Activated T-helper 17 cell treated with anti-CD3 and anti-CD28 coated beads, Interleukin-2, amount 50 U/mL, for 72 hours (primary cell): ENCODE data around the gene DENND6B. TPM values are rescaled to one million over a fixed set of nuclear protein-coding genes. Genes with fewer than 3 reads are reported as not detected.

Experiments used
- ATAC-seq: fragments of 150-1000 bp; cut with Tn5 transposase; replicated peaks from 2 replicates; pipeline ENCODE4 v1.10.0; 2021; ENCODE audit warnings: mild to moderate bottlenecking, moderate library complexity
- H3K27ac Mint-ChIP-seq: one replicate; pipeline ENCODE4 v1.8.0; 2022; ENCODE audit warnings: mixed read lengths
- H3K27me3 Mint-ChIP-seq: one replicate; pipeline ENCODE4 v1.8.0; 2022; ENCODE audit warnings: mixed read lengths
- H3K36me3 Mint-ChIP-seq: one replicate; pipeline ENCODE4 v1.8.0; 2022; ENCODE audit warnings: low read depth, mild to moderate bottlenecking, mixed read lengths
- H3K4me1 Mint-ChIP-seq: one replicate; pipeline ENCODE4 v1.8.0; 2022; ENCODE audit warnings: mixed read lengths
- H3K4me3 Mint-ChIP-seq: one replicate; pipeline ENCODE4 v1.8.0; 2022; ENCODE audit warnings: mild to moderate bottlenecking, mixed read lengths
- H3K9me3 Mint-ChIP-seq: one replicate; pipeline ENCODE4 v1.8.0; 2022; ENCODE audit warnings: mixed read lengths
- total RNA-seq, 2 donors: library from RNA; stranded (reverse); gene quantifications; one replicate each; pipeline ENCODE4 v1.2.3, GENCODE V29; 2022

The DENND6B gene
- total RNA-seq, 2 donors from 2014 or later = 3.2 to 6.5 TPM

GRCh38 chr22:50305923-50306566 is 20.8 kb downstream of the DENND6B start:
- Mint-ChIP-seq H3K27ac (peak overlapping the region; percentile 73), H3K36me3 (no peaks in the 10 kb centered on the region), H3K4me1 (peaks cover 5% of the 10 kb centered on the region), H3K4me3 (peak overlapping the region; percentile 75), H3K9me3 (no peaks in the 10 kb centered on the region), H3K27me3 (peaks cover 6% of the 10 kb centered on the region)
- peak; percentile 62 for ATAC-seq

DNA sequence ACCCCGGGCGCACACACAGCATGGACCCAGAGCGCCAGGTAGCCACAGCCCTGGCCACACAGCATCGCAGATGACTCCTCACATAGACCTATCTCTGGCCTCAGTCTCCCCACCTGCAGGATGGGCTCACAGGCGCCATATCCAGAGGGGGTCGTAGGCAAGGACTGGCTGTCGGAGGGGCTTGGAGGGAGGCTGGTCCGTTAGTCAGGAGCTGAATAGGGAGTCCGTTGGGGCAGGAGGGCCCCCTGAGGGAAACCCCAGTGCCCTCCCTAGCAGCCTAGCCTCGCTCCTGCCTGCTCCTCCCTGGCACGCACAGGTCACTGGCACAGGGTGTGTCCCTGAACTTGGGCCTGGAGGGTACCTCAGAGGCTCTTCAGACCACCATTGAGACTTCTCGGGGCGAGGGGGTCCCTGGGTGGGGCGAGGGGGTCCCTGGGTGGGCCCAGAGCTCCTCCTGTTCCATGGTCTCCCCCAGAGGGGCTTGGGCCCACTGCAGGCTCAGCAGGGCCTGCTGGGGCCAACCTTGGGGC is 21.4 kb downstream of the DENND6B start:
- Mint-ChIP-seq H3K27me3 (peaks cover 6% of the 10 kb centered on the region), H3K27ac (peak overlapping the region; percentile 73), H3K36me3 (no peaks in the 10 kb centered on the region), H3K4me1 (peaks cover 5% of the 10 kb centered on the region), H3K9me3 (no peaks in the 10 kb centered on the region), H3K4me3 (peak overlapping the region; percentile 75)
- ATAC-seq = peak; percentile 5

DNA sequence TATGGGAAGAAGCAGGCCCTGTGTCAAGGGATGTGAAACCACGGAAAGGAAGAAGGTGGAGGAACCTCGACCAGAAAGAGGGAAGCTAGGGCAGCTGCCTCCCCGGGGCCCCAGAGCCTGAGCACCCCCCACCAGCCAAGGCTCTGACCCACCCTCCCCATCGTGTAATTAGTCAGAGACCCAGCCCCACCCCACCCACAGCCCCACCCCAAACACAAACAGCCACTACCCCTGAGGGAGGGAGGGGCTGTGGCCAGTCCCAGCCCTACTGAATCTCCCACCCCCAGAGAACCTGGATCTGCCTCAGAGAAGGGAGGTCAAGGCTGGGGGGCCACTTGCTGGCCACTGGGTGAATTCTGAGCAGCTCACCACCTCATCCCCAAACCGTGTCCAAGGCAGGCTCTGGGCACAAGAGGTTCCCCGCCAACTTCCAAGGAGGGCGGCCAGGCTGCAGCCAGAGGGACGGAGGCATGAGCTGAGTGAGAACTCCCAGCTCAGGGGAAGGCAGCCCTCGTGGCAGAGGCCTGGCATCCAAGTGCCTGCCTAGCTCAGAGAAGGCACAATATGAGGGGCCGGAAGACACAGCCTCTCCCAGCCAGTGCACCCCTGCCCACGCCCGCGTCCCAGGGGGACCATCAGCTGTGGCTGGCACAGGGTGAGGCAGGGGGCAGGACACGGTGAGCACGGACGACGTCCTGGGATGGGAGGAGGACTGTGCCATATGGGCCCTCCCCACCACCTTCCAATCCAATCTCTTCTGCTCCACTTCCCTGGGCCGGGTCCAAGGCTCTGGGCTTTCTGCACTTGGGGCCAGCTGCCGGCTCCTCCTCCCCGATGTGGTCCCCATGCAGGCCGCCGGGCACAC is 22.1 kb downstream of the DENND6B start:
- no peak overlapping the region for H3K27ac Mint-ChIP-seq
- no peaks in the 10 kb centered on the region for H3K9me3 Mint-ChIP-seq
- peaks cover 6% of the 10 kb centered on the region for H3K27me3 Mint-ChIP-seq
- no peak for ATAC-seq
- peaks cover 5% of the 10 kb centered on the region for H3K4me1 Mint-ChIP-seq
- no peak overlapping the region for H3K4me3 Mint-ChIP-seq
- H3K36me3 Mint-ChIP-seq = no peaks in the 10 kb centered on the region

- no peak for ATAC-seq
These were observed 22.8 kb downstream of the DENND6B start for GRCh38 chr22:50303848-50304527.

DNA sequence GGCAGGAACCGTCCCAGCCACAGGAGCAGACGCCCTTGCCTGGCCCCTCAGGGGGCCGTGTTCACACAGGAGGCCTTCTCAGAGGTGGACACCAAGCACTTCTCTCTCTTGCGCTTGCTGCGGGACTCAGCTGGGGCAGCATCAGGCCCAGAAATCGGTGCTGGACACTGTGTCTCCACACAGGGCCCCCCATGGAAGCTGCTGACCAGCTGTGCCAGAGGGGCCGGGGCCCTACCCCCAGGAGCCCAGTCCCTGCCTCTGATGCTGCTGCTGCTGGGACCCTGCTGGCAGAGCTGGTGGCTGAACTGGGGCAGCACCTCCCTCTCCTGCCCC is 23.3 kb downstream of the DENND6B start:
- ATAC-seq = no peak
- Mint-ChIP-seq H3K9me3 (no peaks in the 10 kb centered on the region), H3K36me3 (no peaks in the 10 kb centered on the region), H3K4me3 (no peak overlapping the region), H3K27ac (no peak overlapping the region), H3K4me1 (peaks cover 5% of the 10 kb centered on the region), H3K27me3 (peaks cover 6% of the 10 kb centered on the region)

More at GRCh38 chr22:50303848-50304527, 22.8 kb downstream of the DENND6B start:
- peaks cover 6% of the 10 kb centered on the region for H3K27me3 Mint-ChIP-seq
- no peaks in the 10 kb centered on the region for H3K9me3 Mint-ChIP-seq
- peaks cover 5% of the 10 kb centered on the region for H3K4me1 Mint-ChIP-seq
- no peaks in the 10 kb centered on the region for H3K36me3 Mint-ChIP-seq
- no peak overlapping the region for H3K4me3 Mint-ChIP-seq
- no peak overlapping the region for H3K27ac Mint-ChIP-seq

DNA sequence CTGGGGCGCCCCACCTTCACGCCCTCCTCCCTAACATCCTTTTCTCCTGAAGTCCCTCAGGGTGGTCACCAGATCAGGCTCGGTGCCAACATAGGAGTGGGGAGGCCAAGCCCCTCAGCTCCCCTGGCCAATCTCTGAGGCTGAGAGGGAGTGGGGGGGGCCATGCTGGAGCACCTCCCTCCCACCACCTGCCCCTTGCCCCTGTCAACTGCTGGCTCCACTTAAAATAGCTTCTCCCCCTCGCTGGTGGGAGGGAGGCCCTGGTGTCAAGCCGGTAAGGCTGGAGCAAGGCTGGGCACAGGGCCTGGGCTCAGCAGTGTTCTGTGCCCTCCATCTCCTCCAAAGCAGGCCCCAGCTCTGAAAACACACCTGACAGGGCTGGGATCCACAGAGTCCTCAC is 24.2 kb downstream of the DENND6B start:
- Mint-ChIP-seq H3K4me1 (peaks cover 5% of the 10 kb centered on the region), H3K36me3 (no peaks in the 10 kb centered on the region)

DNA sequence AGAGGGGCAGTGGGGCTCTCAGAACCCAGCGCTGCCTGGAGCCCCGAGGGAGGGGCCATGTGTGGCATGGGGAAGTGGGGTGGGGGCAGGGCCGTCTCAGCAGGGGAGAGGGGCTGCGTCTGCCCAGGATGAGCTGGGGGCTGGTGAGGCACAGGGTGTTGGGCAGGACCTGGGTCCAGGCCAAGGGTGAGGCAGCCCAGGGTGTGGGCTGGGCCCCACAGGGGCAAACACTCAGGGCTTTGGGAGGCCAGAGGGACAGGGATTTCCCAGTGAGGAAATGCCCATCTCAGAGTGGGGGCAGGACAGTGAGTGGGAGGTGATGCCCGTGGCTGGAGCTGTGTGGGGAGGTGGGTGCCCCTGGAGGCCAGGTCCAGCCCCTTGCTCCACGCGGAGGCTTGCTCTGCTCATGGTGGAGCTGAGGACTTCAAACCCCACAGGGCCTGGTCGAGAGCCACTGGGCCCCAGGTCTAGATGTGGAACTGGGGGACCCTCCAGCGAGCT is 24.7 kb downstream of the DENND6B start:
- Mint-ChIP-seq H3K4me1 (peaks cover 5% of the 10 kb centered on the region), H3K9me3 (no peaks in the 10 kb centered on the region), H3K4me3 (no peak overlapping the region), H3K27ac (no peak overlapping the region), H3K27me3 (peaks cover 10% of the 10 kb centered on the region), H3K36me3 (no peaks in the 10 kb centered on the region)
- ATAC-seq = no peak

More for the DNA sequence above, 24.2 kb downstream of the DENND6B start:
- peaks cover 8% of the 10 kb centered on the region for H3K27me3 Mint-ChIP-seq
- no peak overlapping the region for H3K4me3 Mint-ChIP-seq
- H3K9me3 Mint-ChIP-seq = no peaks in the 10 kb centered on the region
- no peak overlapping the region for H3K27ac Mint-ChIP-seq
- no peak for ATAC-seq

DNA sequence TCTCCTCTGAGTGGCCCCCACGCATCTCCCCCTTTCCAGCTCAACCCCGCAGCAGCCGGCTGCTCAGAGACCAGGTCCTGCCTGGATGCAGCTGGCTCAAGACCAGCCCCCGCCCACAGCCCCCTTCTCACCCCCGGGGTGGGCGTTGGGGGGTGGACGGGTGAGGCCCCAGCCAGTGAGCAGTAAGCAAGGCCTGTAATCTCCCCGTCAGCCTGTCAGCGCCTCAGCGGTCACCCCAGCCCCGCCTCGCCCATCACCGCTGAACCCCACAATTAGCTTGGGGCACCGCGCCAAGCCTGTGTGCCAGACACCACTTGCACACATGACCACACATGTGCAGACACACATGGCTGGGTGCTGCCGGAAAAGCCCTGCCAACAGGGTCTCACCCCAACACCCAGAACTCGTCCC is 25.2 kb downstream of the DENND6B start:
- H3K4me3 Mint-ChIP-seq = no peak overlapping the region
- peaks cover 5% of the 10 kb centered on the region for H3K4me1 Mint-ChIP-seq
- peaks cover 10% of the 10 kb centered on the region for H3K27me3 Mint-ChIP-seq
- no peak overlapping the region for H3K27ac Mint-ChIP-seq
- H3K36me3 Mint-ChIP-seq = no peaks in the 10 kb centered on the region
- no peak for ATAC-seq
- H3K9me3 Mint-ChIP-seq = no peaks in the 10 kb centered on the region

GRCh38 chr22:50300620-50301257 is 26.1 kb downstream of the DENND6B start:
- Mint-ChIP-seq H3K4me1 (no peaks in the 10 kb centered on the region), H3K9me3 (no peaks in the 10 kb centered on the region), H3K36me3 (no peaks in the 10 kb centered on the region), H3K27me3 (peaks cover 5% of the 10 kb centered on the region), H3K27ac (no peak overlapping the region), H3K4me3 (no peak overlapping the region)
- no peak for ATAC-seq

- no peaks in the 10 kb centered on the region for H3K9me3 Mint-ChIP-seq
These were observed 26.8 kb downstream of the DENND6B start for GRCh38 chr22:50299785-50300619.

DNA sequence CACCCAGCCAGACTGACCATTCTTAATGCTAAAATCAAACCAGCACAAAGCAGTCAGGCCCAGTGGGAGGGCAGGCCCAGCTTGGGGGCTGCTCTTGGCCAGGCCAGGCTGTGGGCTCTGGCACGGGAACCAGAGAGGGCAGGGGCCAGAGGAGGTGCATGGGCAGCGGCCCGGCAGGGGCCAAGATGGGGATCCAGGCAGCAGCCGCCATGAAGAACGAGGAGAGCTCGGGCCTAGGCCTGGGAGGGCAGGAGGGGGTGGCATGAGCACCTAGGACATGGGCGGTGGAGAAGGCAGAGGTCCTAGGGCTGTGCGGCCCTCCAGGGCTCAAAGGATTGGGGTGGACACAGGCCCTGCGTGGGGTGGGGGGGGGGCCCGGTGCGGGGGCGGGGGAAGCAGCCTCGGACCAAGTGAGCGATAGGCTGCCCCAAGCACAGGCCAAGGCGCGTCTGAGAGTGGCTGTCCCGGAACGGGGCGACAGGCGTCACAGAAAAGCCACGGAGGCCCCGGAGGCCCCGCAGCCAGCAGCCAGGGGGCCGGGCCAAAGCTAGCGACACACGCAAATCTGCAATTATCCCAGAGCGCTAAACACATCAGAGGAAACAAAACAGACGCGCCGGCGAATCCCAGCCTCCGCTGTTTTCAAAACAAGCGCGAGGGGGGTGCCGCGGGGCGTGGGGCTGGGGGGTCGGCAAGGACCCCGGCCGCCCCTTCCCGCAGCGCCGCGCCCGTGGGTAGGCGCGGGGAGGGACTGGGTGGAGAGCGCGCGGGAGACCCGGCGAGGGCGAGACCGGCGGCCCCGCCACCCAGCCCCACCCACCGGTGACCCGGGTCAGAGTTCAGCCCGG is 27.7 kb downstream of the DENND6B start:
- Mint-ChIP-seq H3K27me3 (peaks cover 5% of the 10 kb centered on the region), H3K36me3 (no peaks in the 10 kb centered on the region), H3K4me3 (no peak overlapping the region), H3K27ac (no peak overlapping the region), H3K4me1 (no peaks in the 10 kb centered on the region), H3K9me3 (no peaks in the 10 kb centered on the region)
- no peak for ATAC-seq

More at GRCh38 chr22:50299785-50300619, 26.8 kb downstream of the DENND6B start:
- no peak for ATAC-seq
- H3K36me3 Mint-ChIP-seq = no peaks in the 10 kb centered on the region
- no peak overlapping the region for H3K4me3 Mint-ChIP-seq
- H3K4me1 Mint-ChIP-seq = no peaks in the 10 kb centered on the region
- H3K27me3 Mint-ChIP-seq = peaks cover 5% of the 10 kb centered on the region
- H3K27ac Mint-ChIP-seq = no peak overlapping the region

GRCh38 chr22:50298266-50298637 is 28.6 kb downstream of the DENND6B start:
- H3K36me3 Mint-ChIP-seq = no peaks in the 10 kb centered on the region
- H3K27me3 Mint-ChIP-seq = peaks cover 5% of the 10 kb centered on the region
- H3K27ac Mint-ChIP-seq = no peak overlapping the region
- no peak overlapping the region for H3K4me3 Mint-ChIP-seq
- no peaks in the 10 kb centered on the region for H3K4me1 Mint-ChIP-seq
- no peak for ATAC-seq
- H3K9me3 Mint-ChIP-seq = no peaks in the 10 kb centered on the region
